ENCODE data around the gene CLIC5.

CLIC5 gene

DNA sequence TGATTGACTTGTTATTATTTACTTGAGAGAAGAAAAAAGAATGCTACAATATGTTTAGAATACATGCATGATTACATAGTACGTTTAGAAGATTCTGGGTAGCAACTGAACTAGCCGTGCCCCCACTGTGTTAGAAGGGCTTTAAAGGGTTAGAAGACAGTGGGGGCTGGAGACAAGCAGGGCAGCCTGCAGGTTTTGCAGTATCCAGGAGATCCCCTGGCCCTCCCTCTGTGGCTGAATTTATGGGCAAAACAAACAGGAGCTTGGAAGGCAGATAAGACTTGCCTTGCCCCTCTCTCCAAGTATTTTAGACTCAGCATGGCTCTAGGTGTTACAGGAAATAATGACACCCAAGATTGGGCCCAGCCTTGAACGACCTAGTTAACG is 179.2 kb downstream of the CLIC5 start:
- DNase-seq, result no peak

GRCh38 chr6:45835721-45836437 is 179.8 kb downstream of the CLIC5 start:
- no peak for DNase-seq

DNA sequence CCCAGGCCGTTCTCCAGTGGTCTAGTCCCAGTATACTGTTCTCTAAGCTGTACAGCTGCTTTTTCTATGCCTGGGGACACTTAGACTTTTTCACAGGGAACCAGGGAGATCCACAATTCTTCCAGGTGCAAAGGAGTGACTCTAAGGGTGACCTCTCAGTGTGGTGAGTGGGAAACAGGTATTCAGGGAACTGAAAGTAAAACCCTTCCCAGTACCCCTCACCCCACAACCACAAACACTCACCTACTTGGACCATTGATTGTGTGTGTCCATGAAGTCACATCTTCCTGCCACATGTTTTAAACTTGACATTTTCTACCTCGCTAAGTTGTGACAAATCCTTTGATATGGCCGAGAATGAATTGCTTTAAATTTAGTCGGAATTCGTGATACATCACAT is 183.6 kb downstream of the CLIC5 start:
- no peak for DNase-seq

Data from activated T-cell treated with anti-CD3 and anti-CD28 coated beads for 4 hours (primary cell).